CD4-positive, alpha-beta T cell (primary cell): ENCODE measurements around the gene MARCHF6. TPM values are rescaled to one million over a fixed set of nuclear protein-coding genes. Genes with fewer than 3 reads are reported as not detected.
"Not testable (repeated sequence)": the region's sequence is repeated elsewhere in the genome, so short reads cannot be mapped to it uniquely, and the experiment has no call there.

ENCODE experiments used
- ATAC-seq: fragments of 200-7000 bp; cut with Tn5 transposase; one replicate; pipeline ENCODE4 v1.10.0; 2022; ENCODE audit warnings: mild to moderate bottlenecking; ENCODE audit not compliant: poor library complexity
- CTCF ChIA-PET: fragments of 350-600 bp; sonication (Branson Sonifier 250); formaldehyde crosslinking; loops from one replicate; lab custom pipeline; 2021; ENCODE audit warnings: antibody characterized with exemption, inconsistent platforms; lab: Charles Lee
- POLR2A ChIA-PET: fragments of 350-600 bp; sonication (Branson Sonifier 250); formaldehyde crosslinking; loops from one replicate; lab custom pipeline; 2021; ENCODE audit warnings: antibody characterized with exemption, inconsistent platforms; lab: Charles Lee
- DNase-seq, 14 experiments: peaks; one replicate each; pipeline ENCODE4 v3.0.0-alpha.2; 2013 to 2020; ENCODE audit warnings: mixed read lengths in 2 of 14
- H3K27ac ChIP-seq, 2 donors: one replicate each; pipeline versions ENCODE4 v1.5.1 to v1.7.0; 2013; ENCODE audit warnings: low read length in 2 of 2, low read depth in 1 of 2, mild to moderate bottlenecking in 1 of 2
- H3K27me3 ChIP-seq, 2 experiments: 1 replicate in 1 of 2; 2 replicates in 1 of 2; pipeline versions ENCODE4 v1.6.1 to v1.7.0; 2013; ENCODE audit warnings: low read length in 2 of 2, control low read depth in 1 of 2, mild to moderate bottlenecking in 1 of 2, moderate library complexity in 1 of 2; ENCODE audit not compliant: insufficient read depth in 2 of 2, control insufficient read depth in 1 of 2
- H3K36me3 ChIP-seq: one replicate; pipeline ENCODE4 v1.6.1; 2013; ENCODE audit warnings: low read length, control low read depth; ENCODE audit not compliant: insufficient read depth
- H3K4me1 ChIP-seq: one replicate; pipeline ENCODE4 v1.6.1; 2013; ENCODE audit warnings: low read length, control low read depth; ENCODE audit not compliant: insufficient read depth
- H3K4me3 ChIP-seq: one replicate; pipeline ENCODE4 v1.5.1; 2013; ENCODE audit warnings: mild to moderate bottlenecking, low read length, moderate library complexity
- H3K9me3 ChIP-seq, 2 experiments: 1 replicate in 1 of 2; 2 replicates in 1 of 2; pipeline versions ENCODE4 v1.6.1 to v1.7.0; 2013; ENCODE audit warnings: low read length in 2 of 2, mild to moderate bottlenecking in 2 of 2, control low read depth in 1 of 2, moderate library complexity in 1 of 2; ENCODE audit not compliant: control insufficient read depth in 1 of 2, insufficient read depth in 1 of 2
- H3K27ac Mint-ChIP-seq: one replicate; pipeline ENCODE4 v1.8.0; 2020; ENCODE audit warnings: mixed read lengths
- H3K27me3 Mint-ChIP-seq: one replicate; pipeline ENCODE4 v1.8.0; 2021; ENCODE audit warnings: mixed read lengths
- H3K36me3 Mint-ChIP-seq: one replicate; pipeline ENCODE4 v1.8.0; 2021; ENCODE audit warnings: low read depth, mixed read lengths
- H3K4me1 Mint-ChIP-seq: one replicate; pipeline ENCODE4 v1.8.0; 2021; ENCODE audit warnings: low read depth, mixed read lengths
- H3K4me3 Mint-ChIP-seq: one replicate; pipeline ENCODE4 v1.8.0; 2020; ENCODE audit warnings: mild to moderate bottlenecking, mixed read lengths
- H3K9me3 Mint-ChIP-seq: one replicate; pipeline ENCODE4 v1.8.0; 2020; ENCODE audit warnings: mixed read lengths
- CTCF ChIP-seq: fragments of 200-600 bp; IDR thresholded peaks from one replicate; pipeline ENCODE4 v1.8.0; 2022; ENCODE audit warnings: antibody characterized with exemption, mild to moderate bottlenecking
- intact Hi-C, 2 experiments: fragments of 100-400 bp; cut with DNase I in 1 of 2; cut with micrococcal nuclease in 1 of 2; formaldehyde crosslinking; loops; one replicate each; pipeline versions ENCODE4 v1.15.1 to v1.9.0; 2023 to 2025; cut with DNase I, micrococcal nuclease
- total RNA-seq, 174 experiments: library from RNA in 2 of 174; stranded (reverse) in 2 of 174; gene quantifications; one replicate each; pipeline ENCODE4 v1.2.3 and lab custom pipeline; 2021 to 2026

The MARCHF6 gene
- total RNA-seq, 2 experiments from 2014 or later = 176 to 182 TPM

DNA sequence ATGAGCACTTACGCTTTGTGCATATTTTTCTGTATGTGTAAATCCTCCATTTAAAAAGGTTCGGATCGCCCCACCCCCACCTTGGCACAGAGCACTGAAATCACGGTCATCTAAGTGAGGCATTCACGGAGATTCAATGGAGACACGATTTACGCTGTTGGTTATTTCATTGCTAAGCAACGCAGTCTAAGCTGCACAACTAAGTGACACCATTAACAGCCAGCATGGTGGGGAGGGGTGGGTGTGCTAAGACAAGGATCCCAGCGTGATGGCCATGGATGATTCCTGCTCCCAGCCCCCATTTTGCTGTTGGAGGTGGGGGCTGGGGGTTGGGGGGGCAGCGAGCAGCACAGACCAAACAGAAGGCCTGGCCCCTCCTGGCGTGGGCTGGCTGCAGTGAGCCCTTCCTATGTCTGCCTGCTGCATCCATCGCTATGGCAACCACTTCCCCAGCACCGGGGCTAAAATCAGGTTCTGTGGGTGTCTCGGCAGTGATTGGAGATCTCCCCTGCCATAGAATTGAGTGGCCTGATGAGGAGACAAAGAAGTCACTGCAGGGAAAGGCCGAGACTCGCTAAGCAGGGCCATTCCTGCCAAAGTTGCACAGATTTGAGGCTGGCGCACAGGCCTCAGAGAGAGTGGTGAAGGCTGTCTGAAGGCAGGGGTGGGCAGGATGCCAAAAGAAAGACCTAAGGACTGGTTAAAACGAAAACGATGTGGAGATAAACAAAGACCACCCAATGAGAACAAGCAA, 14.3 kb upstream of the MARCHF6 start:
- Histone ChIP-seq H3K4me1 (no peaks in the 10 kb centered on the region), H3K36me3 (no peaks in the 10 kb centered on the region), H3K9me3 (no peaks in the 10 kb centered on the region), H3K27ac (no peak overlapping the region), H3K4me3 (no peak overlapping the region), H3K27me3 (peaks cover 7 to 9% of the 10 kb centered on the region in 2 experiments)
- Mint-ChIP-seq H3K4me3 (no peak overlapping the region), H3K36me3 (no peaks in the 10 kb centered on the region), H3K4me1 (no peaks in the 10 kb centered on the region), H3K27me3 (peaks cover 19% of the 10 kb centered on the region), H3K27ac (no peak overlapping the region), H3K9me3 (no peaks in the 10 kb centered on the region)
- DNase-seq = no peak
- TF ChIP-seq CTCF = no peak
- no peak for ATAC-seq
- ChIA-PET POLR2A (no interaction called here), CTCF (no interaction called here)
- intact Hi-C loops = no loop called here

DNA sequence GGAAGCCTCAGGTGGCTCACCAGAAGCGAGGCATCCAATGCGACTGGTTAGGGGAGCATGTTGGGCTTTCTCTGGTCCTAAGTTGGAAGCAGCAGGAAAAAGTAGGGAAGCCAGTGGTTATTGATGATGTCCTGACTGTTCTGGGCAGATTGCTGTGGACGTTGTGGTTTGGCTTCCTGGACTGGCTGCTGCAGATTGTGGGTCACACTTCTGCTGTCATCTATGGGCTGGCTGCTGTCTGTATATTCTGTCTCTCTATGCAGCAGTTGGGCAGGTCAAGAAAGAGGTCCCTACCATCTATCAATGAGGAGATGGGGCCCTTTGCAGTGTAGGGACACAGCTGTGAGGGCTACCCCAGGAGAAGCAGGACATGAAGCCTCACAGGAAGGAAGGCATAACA, 13.5 kb upstream of the MARCHF6 start:
- no peak for DNase-seq
- Histone ChIP-seq H3K9me3 (no peaks in the 10 kb centered on the region), H3K27ac (no peak overlapping the region), H3K27me3 (peaks cover 1 to 3% of the 10 kb centered on the region in 2 experiments), H3K4me1 (no peaks in the 10 kb centered on the region), H3K36me3 (no peaks in the 10 kb centered on the region), H3K4me3 (no peak overlapping the region)
- POLR2A ChIA-PET = no interaction called here
- intact Hi-C loops = loop anchor here in 1 of 2 experiments (10.0 kb wide), 1 partner anchor 1875 kb away; no protein-coding TSS in a partner anchor
- H3K4me1 Mint-ChIP-seq = no peaks in the 10 kb centered on the region
- ATAC-seq = no peak
- H3K27me3 Mint-ChIP-seq = peaks cover 12% of the 10 kb centered on the region
- H3K27ac Mint-ChIP-seq = no peak overlapping the region
- H3K4me3 Mint-ChIP-seq = no peak overlapping the region
- TF ChIP-seq CTCF = no peak
- H3K36me3 Mint-ChIP-seq = no peaks in the 10 kb centered on the region
- CTCF ChIA-PET = no interaction called here
- H3K9me3 Mint-ChIP-seq = no peaks in the 10 kb centered on the region

- ChIA-PET CTCF (interaction anchor here (0.9 to 1.4 kb wide), 2 partner anchors 10 to 60 kb away, joined by 3 read pairs; partner anchors contain the start of gene MARCHF6), POLR2A (interaction anchor here (0.7 to 2.3 kb wide), 2 partner anchors 10 to 13 kb away, joined by 4 to 15 read pairs; partner anchors contain the start of gene MARCHF6)
- Mint-ChIP-seq H3K27me3 (no peaks in the 10 kb centered on the region), H3K9me3 (no peaks in the 10 kb centered on the region), H3K36me3 (no peaks in the 10 kb centered on the region), H3K4me3 (no peak overlapping the region), H3K27ac (no peak overlapping the region), H3K4me1 (no peaks in the 10 kb centered on the region)
- no peaks in the 10 kb centered on the region for H3K27me3 ChIP-seq
- no peaks in the 10 kb centered on the region for H3K36me3 ChIP-seq
- TF ChIP-seq CTCF = no peak
- no peak for DNase-seq
- H3K4me3 ChIP-seq = no peak overlapping the region
- intact Hi-C loops = loop anchor here in 1 of 2 experiments (10.0 kb wide), 1 partner anchor 1879 kb away; no protein-coding TSS in a partner anchor
- no peak overlapping the region for H3K27ac ChIP-seq
- ATAC-seq = no peak
- no peaks in the 10 kb centered on the region for H3K9me3 ChIP-seq
- H3K4me1 ChIP-seq = no peaks in the 10 kb centered on the region
Observed at GRCh38 chr5:10343486-10343885, 10.0 kb upstream of the MARCHF6 start.

DNA sequence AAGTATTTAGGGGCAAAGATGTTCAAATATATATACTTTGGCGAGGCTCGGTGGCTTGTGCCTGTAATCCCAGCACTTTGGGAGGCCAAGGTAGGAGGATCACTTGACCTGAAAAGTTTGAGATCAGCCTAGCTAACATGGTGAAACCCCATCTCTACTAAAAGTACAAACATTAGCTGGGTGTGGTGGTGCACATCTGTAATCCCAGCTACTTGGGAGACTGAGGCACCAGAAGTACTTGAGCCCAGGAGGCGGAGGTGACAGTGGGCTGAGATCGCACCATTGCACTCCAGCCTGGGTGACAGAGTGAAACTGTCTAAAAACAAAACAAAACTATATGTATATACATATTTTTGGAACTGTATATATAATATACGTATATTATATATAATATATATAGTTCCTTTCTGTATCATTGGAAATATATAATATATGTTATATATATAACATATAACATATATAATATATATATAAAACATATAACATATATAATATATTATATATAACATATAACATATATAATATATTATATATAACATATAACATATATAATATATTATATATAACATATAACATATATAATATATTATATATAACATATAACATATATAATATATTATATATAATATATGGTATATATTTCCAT, 8.9 kb upstream of the MARCHF6 start:
- CTCF ChIA-PET = interaction anchor here (0.7 kb wide), 1 partner anchor 1711 kb away, joined by 4 read pairs; no protein-coding TSS in a partner anchor
- H3K27ac Mint-ChIP-seq = not testable (repeated sequence)
- POLR2A ChIA-PET = interaction anchor here (2.3 kb wide), 1 partner anchor 9 kb away, joined by 15 read pairs; the partner anchor contains the start of gene MARCHF6

More for the DNA sequence above, 8.9 kb upstream of the MARCHF6 start:
- not testable (repeated sequence) for H3K9me3 Mint-ChIP-seq, H3K36me3 ChIP-seq, DNase-seq, H3K27me3 ChIP-seq, H3K36me3 Mint-ChIP-seq, H3K4me3 Mint-ChIP-seq, H3K27ac ChIP-seq, H3K4me1 Mint-ChIP-seq, H3K4me3 ChIP-seq, H3K4me1 ChIP-seq, H3K27me3 Mint-ChIP-seq, H3K9me3 ChIP-seq
- intact Hi-C loops = loop anchor here in 1 of 2 experiments (10.0 kb wide), 1 partner anchor 1880 kb away; no protein-coding TSS in a partner anchor
- ATAC-seq = peak; percentile 17
